Upper lobe of left lung (tissue), 6 donors: ENCODE results near the gene VPS13C. TPM values are rescaled to one million over a fixed set of nuclear protein-coding genes. Genes with fewer than 3 reads are reported as not detected.

Source experiments
- ATAC-seq, 2 donors: fragments of 200-7000 bp; cut with Tn5 transposase; one replicate each; pipeline ENCODE4 v1.9.1; 2022; ENCODE audit warnings: mild to moderate bottlenecking in 2 of 2, moderate library complexity in 2 of 2; ENCODE audit not compliant: low FRiP score in 2 of 2
- DNase-seq, 2 donors: peaks; one replicate each; pipeline ENCODE4 v3.0.0-alpha.2; 2019 to 2020
- H3K27ac ChIP-seq, 4 donors: fragments of 200-600 bp; sonication (generic); one replicate each; pipeline ENCODE4 v1.5.1; 2016 to 2019
- H3K27me3 ChIP-seq, 4 donors: fragments of 200-600 bp; sonication (generic); one replicate each; pipeline ENCODE4 v1.5.1; 2017 to 2019
- H3K36me3 ChIP-seq, 4 donors: fragments of 200-600 bp; sonication (generic); one replicate each; pipeline ENCODE4 v1.5.1; 2016 to 2019
- H3K4me1 ChIP-seq, 4 donors: fragments of 200-600 bp; sonication (generic); one replicate each; pipeline ENCODE4 v1.5.1; 2018 to 2019
- H3K4me3 ChIP-seq, 4 donors: fragments of 200-600 bp; sonication (generic); one replicate each; pipeline ENCODE4 v1.5.1; 2017 to 2019; ENCODE audit warnings: mild to moderate bottlenecking in 2 of 4, moderate library complexity in 1 of 4
- H3K9me3 ChIP-seq, 4 donors: fragments of 200-600 bp; sonication (generic); one replicate each; pipeline ENCODE4 v1.5.1; 2018 to 2019
- CTCF ChIP-seq, 6 experiments: fragments of 450-650 bp in 4 of 6; fragments of 200-600 bp in 2 of 6; sonication (generic) in 2 of 6; IDR thresholded peaks; one replicate each; pipeline ENCODE4 v1.5.1; 2016 to 2019; ENCODE audit warnings: antibody characterized with exemption in 6 of 6
- EP300 ChIP-seq, 4 donors: sonication (generic); formaldehyde crosslinking; IDR thresholded peaks; one replicate each; pipeline ENCODE4 v1.5.1; 2017; ENCODE audit warnings: antibody characterized with exemption in 4 of 4, control low read depth in 2 of 4
- POLR2A ChIP-seq, 4 donors: fragments of 450-650 bp; IDR thresholded peaks; one replicate each; pipeline ENCODE4 v1.5.1; 2016 to 2017; ENCODE audit warnings: antibody characterized with exemption in 4 of 4, mild to moderate bottlenecking in 2 of 4
- POLR2AphosphoS5 ChIP-seq, 2 donors: sonication (generic); formaldehyde crosslinking; IDR thresholded peaks; one replicate each; pipeline ENCODE4 v1.5.1; 2017; ENCODE audit warnings: antibody characterized with exemption in 2 of 2
- WGBS, 2 donors: methylation state at CpG; one replicate each; pipeline ENCODE4 v1.1.5; 2017 to 2018; 5-methylcytosine and 5-hydroxymethylcytosine counted together
- total RNA-seq, 6 donors: library from RNA; depleted of rRNA in 4 of 6; stranded (reverse); fragments of >200 nt in 4 of 6; gene quantifications; one replicate each; pipeline versions ENCODE4 v1.1.0 to v1.2.1, GENCODE V29; 2016 to 2021
- donor health status: DM: no; HTN: no; CAD: no; lungs with moderate emphysema.
- donor health status: DM: no; HTN: yes; CAD: no; lungs with severe emphysema.

VPS13C gene
- total RNA-seq, 6 donors from 2014 or later = 73.7 to 180 (median 97.4) TPM

- WGBS, 2 donors = 95 to 100% methylated on average over 1 of the region's 1 CpG
- H3K36me3 ChIP-seq = peaks cover 0 to 46% (median 4%) of the 10 kb centered on the region in 4 donors
- H3K27ac ChIP-seq = no peak overlapping the region
- TF ChIP-seq CTCF (IDR thresholded peaks at IDR 0.05) (no peak), POLR2AphosphoS5 (IDR thresholded peaks at IDR 0.05) (no peak), POLR2A (IDR thresholded peaks at IDR 0.05) (no peak), EP300 (IDR thresholded peaks at IDR 0.05) (no peak)
- H3K4me3 ChIP-seq = no peak overlapping the region
- H3K4me1 ChIP-seq = no peaks in the 10 kb centered on the region
- DNase-seq (no peak), ATAC-seq (no peak)
- no peaks in the 10 kb centered on the region for H3K27me3 ChIP-seq
- H3K9me3 ChIP-seq = no peaks in the 10 kb centered on the region
Measured at GRCh38 chr15:61994216-61994615, 66.0 kb downstream of the VPS13C start.

GRCh38 chr15:61992518-61992917 is 67.7 kb downstream of the VPS13C start:
- Histone ChIP-seq H3K4me3 (no peak overlapping the region), H3K4me1 (no peaks in the 10 kb centered on the region), H3K27ac (no peak overlapping the region), H3K36me3 (peaks cover 0 to 51% (median 8%) of the 10 kb centered on the region in 4 donors), H3K9me3 (no peaks in the 10 kb centered on the region), H3K27me3 (no peaks in the 10 kb centered on the region)
- DNase-seq (no peak), ATAC-seq (no peak)
- no peak for TF ChIP-seq EP300 (IDR thresholded peaks at IDR 0.05)
- no peak for TF ChIP-seq POLR2A (IDR thresholded peaks at IDR 0.05)
- no peak for TF ChIP-seq CTCF (IDR thresholded peaks at IDR 0.05)
- TF ChIP-seq POLR2AphosphoS5 (IDR thresholded peaks at IDR 0.05) = no peak

GRCh38 chr15:61989667-61990066 is 70.6 kb downstream of the VPS13C start:
- 80 to 96% methylated on average over 5 of the region's 5 CpGs for WGBS, 2 donors
- DNase-seq = no peak
- no peak for ATAC-seq

GRCh38 chr15:61987824-61988223 is 72.4 kb downstream of the VPS13C start:
- H3K36me3 ChIP-seq = peaks cover 0 to 66% (median 14%) of the 10 kb centered on the region in 4 donors
- ATAC-seq (no peak), DNase-seq (no peak)
- no peaks in the 10 kb centered on the region for H3K27me3 ChIP-seq
- no peak overlapping the region for H3K4me3 ChIP-seq
- 95 to 96% methylated on average over 2 of the region's 2 CpGs for WGBS, 2 donors
- H3K27ac ChIP-seq = no peak overlapping the region
- TF ChIP-seq POLR2A (IDR thresholded peaks at IDR 0.05) (no peak), POLR2AphosphoS5 (IDR thresholded peaks at IDR 0.05) (no peak), EP300 (IDR thresholded peaks at IDR 0.05) (no peak), CTCF (IDR thresholded peaks at IDR 0.05) (no peak)
- no peaks in the 10 kb centered on the region for H3K4me1 ChIP-seq
- no peaks in the 10 kb centered on the region for H3K9me3 ChIP-seq

More at GRCh38 chr15:61989667-61990066, 70.6 kb downstream of the VPS13C start:
- peaks cover 0 to 48% (median 6%) of the 10 kb centered on the region in 4 donors for H3K36me3 ChIP-seq
- H3K27ac ChIP-seq = no peak overlapping the region
- no peaks in the 10 kb centered on the region for H3K9me3 ChIP-seq
- H3K27me3 ChIP-seq = no peaks in the 10 kb centered on the region
- H3K4me3 ChIP-seq = no peak overlapping the region
- TF ChIP-seq EP300 (IDR thresholded peaks at IDR 0.05) = no peak
- no peaks in the 10 kb centered on the region for H3K4me1 ChIP-seq

GRCh38 chr15:61983081-61983480 is 77.2 kb downstream of the VPS13C start:
- TF ChIP-seq POLR2A (IDR thresholded peaks at IDR 0.05) (no peak), POLR2AphosphoS5 (IDR thresholded peaks at IDR 0.05) (no peak), CTCF (IDR thresholded peaks at IDR 0.05) (no peak), EP300 (IDR thresholded peaks at IDR 0.05) (no peak)
- Histone ChIP-seq H3K4me1 (no peaks in the 10 kb centered on the region), H3K27me3 (no peaks in the 10 kb centered on the region), H3K36me3 (peaks cover 4 to 74% (median 18%) of the 10 kb centered on the region in 4 donors), H3K27ac (no peak overlapping the region), H3K4me3 (no peak overlapping the region), H3K9me3 (no peaks in the 10 kb centered on the region)
- 95 to 100% methylated on average over 3 of the region's 3 CpGs for WGBS, 2 donors
- no peak for DNase-seq
- no peak for ATAC-seq
